CD4-positive, alpha-beta T cell treated with Interleukin-12 subunit alpha and Interleukin-12 subunit beta, for 1 hour (primary cell): ENCODE data around the gene C8G.

Experiments used
- DNase-seq: peaks from one replicate; pipeline ENCODE4 v3.0.0-alpha.2; 2020

C8G gene

DNA sequence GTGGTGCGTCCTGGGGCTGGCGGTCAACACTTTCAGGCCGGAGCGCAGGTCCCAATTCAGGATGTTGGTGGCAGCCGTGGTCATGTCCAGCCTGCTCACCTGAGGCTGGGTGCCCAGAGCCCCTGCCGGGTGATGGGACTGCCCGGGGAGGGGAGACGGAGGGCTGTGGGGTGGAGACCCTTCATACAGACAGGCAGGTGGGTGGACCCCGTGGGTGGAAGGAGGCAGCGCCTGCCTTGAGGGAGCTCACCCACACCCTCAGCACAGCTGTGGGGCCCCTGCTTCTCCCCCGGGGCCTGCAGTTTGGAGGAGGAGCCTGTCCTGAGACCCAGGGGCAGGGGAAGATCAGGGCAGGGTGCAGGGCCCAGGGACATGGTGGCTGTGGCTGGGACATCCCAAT is 25.3 kb downstream of the C8G start:
- DNase-seq: no peak

GRCh38 chr9:136971746-136972145 is 26.7 kb downstream of the C8G start:
- no peak for DNase-seq

GRCh38 chr9:136972335-136972734 is 27.3 kb downstream of the C8G start:
- no peak for DNase-seq

- DNase-seq: no peak
Observed at GRCh38 chr9:136972743-136973142, 27.7 kb downstream of the C8G start.

DNA sequence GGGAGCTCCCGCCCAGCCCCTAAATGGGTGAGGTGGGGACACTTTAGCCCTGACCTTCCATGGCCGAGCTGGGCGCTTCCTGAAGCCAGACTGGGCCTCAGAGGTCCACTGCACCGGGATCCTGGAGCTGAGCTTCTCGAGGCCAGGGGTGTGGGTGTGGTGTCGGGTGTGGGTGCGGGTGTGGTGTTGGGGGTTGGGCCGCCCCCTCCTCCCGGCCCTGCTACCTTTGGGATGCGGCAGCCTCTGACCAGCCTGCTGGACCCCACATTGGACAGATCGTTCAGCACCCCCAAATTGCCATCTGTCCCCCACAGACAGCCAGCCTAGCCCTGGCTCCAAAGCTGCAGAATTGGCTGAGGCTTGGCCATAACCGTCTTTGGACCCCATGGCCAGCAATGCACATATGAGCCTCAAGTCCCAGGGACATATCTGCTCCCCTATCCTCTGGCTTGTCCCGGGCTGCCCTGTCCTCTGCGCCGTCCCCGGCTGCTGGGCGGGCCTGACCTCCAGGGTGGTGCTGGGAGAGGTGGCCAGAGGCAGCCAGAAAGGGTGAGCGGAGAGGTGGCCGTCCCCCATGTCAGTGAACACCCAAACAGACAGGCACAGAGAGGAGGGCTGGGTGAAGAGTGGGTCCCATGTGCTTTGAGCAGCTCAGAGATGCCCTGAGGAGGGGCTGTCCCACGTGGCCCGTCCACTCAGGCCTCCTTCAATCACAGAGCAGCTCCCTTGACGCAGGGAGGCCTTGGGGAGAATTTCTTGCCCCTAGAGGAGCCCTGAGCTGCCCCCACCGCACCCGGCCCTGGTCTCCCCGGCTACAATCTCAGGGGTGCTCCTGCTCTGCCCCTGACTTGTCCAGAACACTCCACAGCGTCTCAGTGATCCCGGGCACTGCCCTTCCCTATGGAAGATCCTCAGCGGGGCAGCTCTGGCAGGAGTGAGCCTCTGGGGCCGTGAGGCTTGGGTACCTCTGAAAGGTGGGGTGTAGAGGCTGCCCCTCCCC is 28.9 kb downstream of the C8G start:
- no peak for DNase-seq

- no peak for DNase-seq
Observed at GRCh38 chr9:136974817-136975535, 29.9 kb downstream of the C8G start.

DNA sequence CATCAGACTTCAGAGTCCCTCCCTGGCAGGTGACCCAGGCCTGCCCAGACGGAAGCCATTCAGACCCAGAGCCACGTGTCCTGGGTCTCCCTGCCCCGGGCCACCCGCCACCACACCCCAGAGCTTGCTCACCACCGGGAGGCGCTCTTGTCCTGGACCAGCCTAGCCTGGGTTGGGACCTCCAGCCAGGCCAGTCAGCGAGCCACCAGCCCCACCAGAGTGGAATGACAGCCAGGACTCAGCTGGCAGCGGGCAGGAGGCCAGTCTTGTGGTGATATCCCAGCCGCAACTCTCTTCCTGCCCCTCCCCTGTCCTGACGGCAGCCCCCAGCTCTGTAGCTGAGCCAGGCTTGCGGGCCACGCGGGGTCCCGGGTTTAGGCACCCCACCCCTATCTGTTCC is 30.6 kb downstream of the C8G start:
- peak; percentile 43 for DNase-seq

GRCh38 chr9:136977223-136977622 is 32.2 kb downstream of the C8G start, which contains the start of gene PTGDS:
Gene PTGDS, plus strand, starts transcription at chr9:136977504. Its CDS starts 75 bp downstream, at chr9:136977579.
- no peak for DNase-seq

- DNase-seq: no peak
Observed at GRCh38 chr9:136977649-136978072, 32.6 kb downstream of the C8G start.

- DNase-seq: peak; percentile 77
Observed at GRCh38 chr9:136978073-136978864, 33.2 kb downstream of the C8G start.

- no peak for DNase-seq
Observed at GRCh38 chr9:136978865-136979544, 34.0 kb downstream of the C8G start.

- DNase-seq: no peak
Observed at GRCh38 chr9:136979769-136980587, 34.9 kb downstream of the C8G start.

- no peak for DNase-seq
Observed at GRCh38 chr9:136980669-136981478, 35.8 kb downstream of the C8G start.

DNA sequence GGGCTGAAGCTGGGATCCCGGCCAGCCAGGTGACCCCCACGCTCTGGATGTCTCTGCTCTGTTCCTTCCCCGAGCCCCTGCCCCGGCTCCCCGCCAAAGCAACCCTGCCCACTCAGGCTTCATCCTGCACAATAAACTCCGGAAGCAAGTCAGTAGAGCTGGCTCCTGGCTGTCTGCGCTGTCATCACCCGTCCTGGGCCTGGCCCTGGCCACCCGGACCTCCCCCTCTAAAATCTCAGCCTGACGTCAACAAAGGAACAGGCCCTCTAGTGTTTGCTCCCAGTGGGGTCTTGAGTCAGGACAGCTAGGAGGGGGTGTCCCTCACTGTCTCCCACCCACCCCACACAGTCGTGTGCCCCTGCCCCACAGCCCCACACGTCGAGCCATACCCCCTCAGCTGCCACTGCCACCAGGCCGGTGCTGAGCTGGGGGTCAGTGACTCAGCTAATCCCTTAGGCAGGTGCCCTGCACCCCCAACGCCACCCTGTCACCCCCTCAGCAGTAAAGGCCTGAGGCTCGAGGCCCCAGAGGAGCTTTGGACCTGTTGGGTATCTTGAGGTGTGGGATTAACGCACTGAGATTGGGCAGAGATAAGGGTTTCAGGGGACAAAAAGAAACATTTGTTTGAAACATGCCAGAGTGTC is 36.7 kb downstream of the C8G start:
- no peak for DNase-seq

DNA sequence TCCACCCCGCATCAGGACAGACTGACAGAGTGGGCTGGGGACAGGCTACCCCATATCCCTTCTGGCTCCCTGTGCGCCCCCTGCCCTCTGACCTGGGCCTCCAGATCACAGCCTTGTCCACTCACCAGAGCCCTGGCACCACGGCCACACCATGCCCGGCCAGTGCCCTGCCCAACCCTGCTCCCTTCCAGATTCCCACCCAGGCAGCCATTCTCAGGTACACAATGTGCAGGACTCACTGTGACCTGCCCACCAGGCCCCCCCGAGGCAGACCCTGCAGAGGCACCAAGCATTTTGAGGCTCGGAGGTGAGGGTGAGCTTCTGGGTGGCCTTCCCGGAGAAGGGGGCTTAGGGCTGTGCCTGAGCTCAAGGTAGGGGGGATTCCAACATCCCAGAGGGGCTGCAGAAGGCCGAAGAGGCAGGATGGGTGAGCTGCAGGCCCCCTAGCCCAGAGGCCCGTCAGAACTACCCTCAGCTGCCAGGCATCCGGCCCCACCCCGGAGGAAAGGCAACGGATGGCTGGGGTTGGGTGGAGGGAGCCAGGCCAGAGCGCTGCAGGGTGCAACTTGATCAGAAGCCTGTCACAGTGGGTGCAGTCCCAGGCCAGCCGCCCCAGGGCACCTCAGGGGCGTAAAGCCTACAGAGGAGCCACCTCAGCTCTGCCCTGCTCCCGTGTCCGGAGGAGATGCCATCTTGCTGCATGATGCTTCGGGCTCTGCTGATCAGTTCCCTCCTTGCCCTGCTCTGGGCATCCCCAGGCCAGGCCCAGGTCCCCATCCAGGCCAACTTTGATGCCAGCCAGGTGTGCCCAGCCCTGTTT is 37.4 kb downstream of the C8G start, which contains the start of gene LCNL1:
Gene LCNL1 (plus strand): TSS at position 762 of the 820 bp plus-strand sequence. CDS start 594 bp downstream, outside the sequence.
- no peak for DNase-seq

GRCh38 chr9:136983167-136983566 is 38.1 kb downstream of the C8G start:
- no peak for DNase-seq

DNA sequence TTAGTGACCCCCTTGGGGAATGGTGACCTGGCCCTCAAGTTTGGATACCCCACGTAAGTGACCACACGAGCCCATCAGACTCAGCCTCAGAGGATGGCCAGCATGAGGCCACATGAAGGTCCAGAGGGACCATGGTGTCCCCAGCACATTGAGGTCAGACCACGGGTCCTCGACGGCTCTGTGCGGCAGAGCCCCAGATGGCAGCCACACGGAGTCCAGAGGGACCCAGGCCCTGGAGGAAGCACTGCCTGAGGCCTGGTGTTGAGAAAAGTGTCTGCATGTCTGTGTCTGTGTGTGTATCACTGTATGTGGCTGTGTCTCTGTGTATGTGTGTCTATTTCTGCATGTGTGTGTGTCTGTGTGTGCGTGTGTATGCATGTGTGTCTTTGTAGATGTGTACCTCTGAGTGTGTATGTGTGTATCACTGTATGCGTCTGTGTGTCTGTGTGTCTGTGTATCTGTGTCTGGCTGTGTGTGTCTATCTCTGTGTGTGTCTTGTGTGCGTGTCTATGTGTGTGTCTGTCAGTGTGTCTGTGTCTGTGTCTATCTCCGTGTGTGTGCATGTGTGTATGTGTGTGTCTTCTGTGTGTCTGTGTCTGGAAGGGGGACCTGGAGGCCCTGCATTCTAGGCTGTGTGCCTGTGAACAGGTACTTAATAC is 38.7 kb downstream of the C8G start:
- no peak for DNase-seq

DNA sequence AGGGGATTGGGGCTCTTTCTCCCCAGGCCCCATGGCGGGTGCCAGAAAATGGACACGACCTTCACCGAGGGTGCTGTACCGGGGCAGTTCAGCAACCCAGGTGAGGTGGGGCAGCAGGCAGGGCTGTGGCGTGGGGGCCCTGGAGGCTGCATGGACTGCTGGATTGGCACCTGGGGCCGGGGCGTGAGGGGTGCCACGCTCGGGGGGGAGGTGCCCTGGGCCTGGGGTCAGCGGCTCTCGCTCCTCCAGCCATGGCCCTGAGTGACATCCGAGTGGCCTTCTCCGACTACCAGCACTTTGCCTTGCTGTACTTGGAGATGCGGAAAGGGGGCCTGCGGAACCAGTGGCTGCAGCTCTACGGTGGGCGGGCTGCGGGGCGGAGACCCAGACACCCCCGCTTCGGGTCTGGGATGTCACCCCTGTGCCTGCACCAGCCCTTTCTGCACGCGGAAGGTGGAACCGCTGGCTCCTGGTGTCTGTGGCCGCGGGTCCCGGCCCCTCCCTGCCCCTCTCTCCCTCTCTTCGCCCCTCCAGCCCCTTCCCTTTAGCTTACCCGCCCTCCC is 39.5 kb downstream of the C8G start:
- DNase-seq: no peak
